GM12892 (cell line): ENCODE results near the gene DNAJC11.
"Not testable (repeated sequence)": the region's sequence is repeated elsewhere in the genome, so short reads cannot be mapped to it uniquely, and the experiment has no call there.

Experiments
- DNase-seq: peaks from one replicate; pipeline ENCODE4 v3.0.0; 2011; ENCODE audit not compliant: insufficient read length
- FAIRE-seq: peaks from 2 replicates; lab custom pipeline; 2011; peaks lifted over from hg19 to GRCh38; lab: Jason Lieb, UNC
- POLR2A ChIP-seq: IDR thresholded peaks from 2 replicates; pipeline ENCODE4 v1.6.1; 2011; ENCODE audit warnings: low read depth, low read length, control low read depth
- POLR2AphosphoS5 ChIP-seq: IDR thresholded peaks from 2 replicates; pipeline ENCODE4 v1.6.1; 2011; ENCODE audit warnings: low read depth, low read length, control low read depth
- TAF1 ChIP-seq: IDR thresholded peaks from 2 replicates; pipeline ENCODE4 v1.6.1; 2011; ENCODE audit warnings: low read depth, mild to moderate bottlenecking, control low read depth, low read length, borderline replicate concordance

Gene DNAJC11

DNA sequence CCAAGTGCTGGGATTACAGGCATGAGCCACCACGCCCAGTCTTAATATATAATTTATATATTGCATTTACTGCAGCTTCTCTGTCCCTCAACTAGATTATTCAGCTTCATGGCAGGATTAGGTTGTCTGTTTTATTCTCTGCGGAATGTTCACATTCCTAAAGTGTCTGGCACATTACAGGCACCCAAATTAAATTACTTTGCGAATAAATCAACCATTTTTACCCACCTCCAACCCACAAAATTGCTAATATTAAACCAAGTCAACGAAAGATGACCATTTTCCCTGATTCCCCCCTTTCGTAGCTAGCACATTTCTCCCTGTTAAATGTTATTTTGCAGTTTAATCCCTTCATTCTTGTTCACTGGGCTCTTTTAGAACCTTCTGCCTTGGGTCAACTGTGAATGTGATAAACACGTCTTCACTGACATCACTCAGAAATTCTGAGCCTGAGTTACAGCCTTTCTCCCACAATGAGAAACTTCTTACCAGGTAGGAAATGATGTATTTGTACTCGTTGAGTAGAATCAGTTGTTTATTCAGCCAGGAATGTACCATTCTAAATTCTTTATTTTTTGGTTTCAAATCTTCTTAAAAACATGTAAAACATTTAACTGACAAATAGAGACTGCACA is 41.1 kb downstream of the DNAJC11 start:
- TF ChIP-seq POLR2AphosphoS5 (no peak), TAF1 (no peak), POLR2A (no peak)
- DNase-seq (no peak), FAIRE-seq (no peak)

DNA sequence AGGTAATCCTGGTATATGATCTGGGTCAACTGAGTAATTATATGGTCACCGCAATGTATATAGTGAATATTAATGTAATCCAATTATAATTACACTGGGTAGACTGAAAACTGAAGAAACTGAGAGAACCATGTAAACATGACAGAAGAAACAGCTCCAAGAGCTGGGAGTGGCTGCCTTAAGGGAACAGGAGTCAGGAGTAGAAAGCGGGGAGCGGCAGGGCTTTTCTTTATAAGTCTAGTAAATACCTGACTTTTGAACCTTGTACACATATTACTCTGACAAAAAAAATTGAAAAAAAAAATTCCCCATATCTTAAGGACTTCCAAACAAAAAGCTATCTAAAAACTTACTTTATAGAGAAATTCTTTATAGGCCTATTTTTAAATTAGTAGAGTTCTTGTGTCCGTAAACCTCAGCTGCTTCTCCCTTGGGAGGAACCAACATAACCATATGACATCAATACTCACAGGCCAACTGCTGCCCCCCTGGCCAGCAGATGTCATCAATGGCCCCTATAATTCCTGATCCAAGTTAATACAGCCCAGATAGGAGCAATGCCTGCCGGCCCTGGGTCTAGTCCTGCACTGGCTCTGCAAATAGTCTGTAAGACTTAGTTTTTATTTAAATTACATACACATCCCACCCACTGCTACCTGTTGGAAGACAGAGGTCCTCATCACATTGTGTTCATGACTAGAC is 43.1 kb downstream of the DNAJC11 start:
- DNase-seq, result no peak
- FAIRE-seq, result no peak
- TF ChIP-seq POLR2A, result no peak
- TF ChIP-seq TAF1, result no peak
- TF ChIP-seq POLR2AphosphoS5, result no peak

DNA sequence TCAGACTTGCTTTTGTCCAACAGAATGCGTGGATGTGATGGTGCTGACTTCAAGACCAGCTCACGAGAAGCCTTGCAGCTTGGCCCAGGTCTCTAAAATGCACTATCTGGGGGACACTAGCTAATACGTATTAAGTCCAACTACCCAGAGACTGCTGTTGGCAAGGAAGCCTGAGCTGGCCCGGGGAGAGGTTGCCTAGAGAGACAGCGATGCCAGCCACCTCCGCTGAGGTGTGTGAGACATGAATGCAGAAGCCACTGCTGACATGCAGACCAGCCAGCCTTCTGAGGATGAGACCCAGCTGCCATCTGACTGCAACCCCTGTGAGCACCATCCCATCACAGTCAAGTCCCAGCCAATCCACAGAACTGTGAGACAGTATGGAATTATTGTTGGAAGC is 44.5 kb downstream of the DNAJC11 start:
- DNase-seq, result no peak
- FAIRE-seq, result no peak
- TF ChIP-seq TAF1 (no peak), POLR2A (no peak), POLR2AphosphoS5 (no peak)

DNA sequence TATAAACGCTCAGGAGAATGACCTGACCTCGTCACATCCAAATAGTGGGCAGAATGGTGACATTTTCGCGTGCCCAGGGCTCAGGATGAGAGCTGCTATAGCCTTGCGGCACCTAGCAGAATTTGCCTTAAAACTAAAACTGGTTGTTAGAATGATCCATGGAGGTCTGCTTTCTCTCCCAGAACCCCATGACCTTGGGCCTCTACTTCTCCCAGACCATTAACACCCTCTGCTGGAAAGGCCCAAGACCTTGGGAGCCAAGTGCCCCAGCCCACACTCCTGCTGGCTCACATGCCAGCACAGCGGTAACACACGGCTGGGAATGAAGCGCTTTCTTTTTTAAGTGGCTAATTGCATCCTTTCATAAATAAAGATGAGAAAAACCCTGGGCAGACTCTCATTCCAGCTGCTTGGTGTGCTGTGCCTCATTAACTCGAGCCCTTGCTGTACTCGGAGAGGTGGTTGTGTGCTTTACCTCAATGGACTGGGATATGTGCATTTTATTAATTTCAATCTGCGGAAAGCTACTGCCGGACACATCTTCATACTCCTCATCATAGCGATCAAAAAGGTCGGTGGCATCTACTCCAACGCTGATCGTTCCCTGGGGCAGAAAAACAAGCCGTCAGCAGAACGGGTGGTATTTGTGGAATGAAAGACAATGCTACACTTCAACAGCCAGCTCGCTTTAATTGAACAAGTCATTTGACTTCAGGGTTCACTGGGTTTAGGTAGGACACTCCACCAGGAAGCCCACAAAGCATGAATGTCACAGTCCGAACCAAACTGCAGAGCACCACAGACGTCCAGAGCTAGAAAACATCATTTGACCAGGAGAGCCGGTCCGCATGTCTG is 48.0 kb downstream of the DNAJC11 start:
- FAIRE-seq, result no peak
- TF ChIP-seq TAF1 (no peak), POLR2AphosphoS5 (no peak), POLR2A (no peak)

DNA sequence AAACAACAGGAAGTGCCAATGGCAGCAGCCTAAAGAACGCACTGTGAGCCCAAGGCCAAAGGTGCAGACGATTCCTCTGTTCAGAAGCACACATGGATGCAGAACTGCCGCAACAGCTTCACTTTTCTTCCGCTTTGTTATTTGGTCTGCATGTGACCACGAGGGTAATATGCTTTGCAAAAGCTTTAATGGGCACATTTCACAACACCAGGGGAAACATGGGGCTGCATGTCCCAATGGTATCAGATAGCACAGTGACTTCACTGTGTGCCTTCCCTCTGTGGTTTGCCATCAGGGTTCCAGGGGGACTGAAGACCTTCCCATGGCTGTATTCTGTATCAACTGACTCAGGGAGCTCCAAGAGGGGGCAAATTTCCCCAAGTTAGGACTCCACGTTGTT is 48.6 kb downstream of the DNAJC11 start:
- TF ChIP-seq POLR2A (no peak), TAF1 (no peak), POLR2AphosphoS5 (no peak)
- DNase-seq (no peak), FAIRE-seq (no peak)

More for the DNA sequence above, 48.0 kb downstream of the DNAJC11 start:
- DNase-seq, result no peak

DNA sequence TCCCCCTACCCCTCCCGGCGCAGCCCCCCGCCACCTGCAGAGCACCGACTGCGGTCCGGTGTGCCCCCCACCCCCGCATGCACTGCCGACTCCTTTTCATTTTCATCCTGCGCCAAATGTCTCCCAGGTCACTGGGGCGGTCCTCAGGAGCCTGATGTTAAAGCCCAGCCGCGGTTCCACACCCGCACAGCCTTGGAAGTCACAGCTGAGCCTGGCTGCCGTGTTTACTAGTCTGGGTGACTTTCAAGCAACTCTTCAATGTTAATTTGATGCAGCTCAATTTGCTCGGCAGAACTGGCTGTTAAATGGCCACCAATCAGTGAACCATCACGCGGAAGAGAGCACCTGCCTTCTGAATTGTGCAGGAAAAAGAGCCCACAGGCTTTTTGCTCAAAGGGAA is 49.7 kb downstream of the DNAJC11 start:
- DNase-seq (no peak), FAIRE-seq (no peak)
- TF ChIP-seq POLR2A (no peak), POLR2AphosphoS5 (no peak), TAF1 (no peak)

DNA sequence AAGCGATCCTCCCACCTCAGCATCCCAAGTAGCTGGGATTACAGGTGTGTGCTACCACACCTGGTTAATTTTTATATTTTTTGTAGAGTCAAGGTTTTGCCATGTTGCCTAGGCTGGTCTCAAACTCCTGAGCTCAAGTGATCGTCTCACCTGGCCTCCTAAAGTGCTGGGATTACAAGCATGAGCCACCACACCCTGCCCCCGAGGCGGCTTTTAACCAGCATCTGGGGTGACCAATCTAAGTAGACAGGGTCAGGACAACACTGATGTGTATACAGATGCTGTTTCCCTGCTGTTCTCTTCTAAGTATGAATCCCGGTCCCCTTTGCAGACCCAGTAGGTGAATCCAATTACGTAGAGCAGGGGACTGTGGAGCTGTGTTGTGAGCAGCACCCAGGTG is 53.1 kb downstream of the DNAJC11 start:
- TF ChIP-seq POLR2A (no peak), POLR2AphosphoS5 (no peak), TAF1 (no peak)
- no peak for DNase-seq
- no peak for FAIRE-seq

DNA sequence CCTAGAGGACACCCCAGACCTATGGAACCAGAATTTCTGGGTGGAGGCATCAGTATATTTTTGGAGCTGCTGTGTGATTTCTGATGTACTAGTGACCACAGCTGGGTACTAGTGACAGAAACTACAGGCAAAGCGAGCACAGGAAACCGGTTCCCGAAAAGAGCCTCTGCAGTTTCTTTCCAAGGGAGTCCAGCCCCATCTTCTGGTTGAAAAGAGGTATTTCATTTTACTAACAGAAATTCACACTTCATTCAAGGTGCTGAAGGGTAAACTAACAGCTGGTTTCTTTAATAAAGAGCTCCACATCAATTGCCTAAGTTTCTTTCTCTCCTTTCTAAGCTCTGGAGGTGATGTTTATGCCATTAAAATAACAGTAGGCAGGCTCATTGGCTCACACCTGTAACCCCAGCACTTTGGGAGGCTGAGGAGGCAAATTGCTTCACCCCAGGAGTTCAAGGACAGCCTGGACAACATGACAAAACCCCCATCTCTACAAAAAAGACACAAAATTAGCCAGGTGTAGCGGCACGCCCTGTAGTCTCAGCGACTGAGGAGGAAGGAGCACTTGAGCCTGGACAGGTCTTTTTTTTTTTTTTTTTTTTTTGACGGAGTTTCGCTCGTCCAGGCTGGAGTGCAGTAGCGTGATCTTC is 55.0 kb downstream of the DNAJC11 start:
- DNase-seq (no peak), FAIRE-seq (peak; percentile 61)

DNA sequence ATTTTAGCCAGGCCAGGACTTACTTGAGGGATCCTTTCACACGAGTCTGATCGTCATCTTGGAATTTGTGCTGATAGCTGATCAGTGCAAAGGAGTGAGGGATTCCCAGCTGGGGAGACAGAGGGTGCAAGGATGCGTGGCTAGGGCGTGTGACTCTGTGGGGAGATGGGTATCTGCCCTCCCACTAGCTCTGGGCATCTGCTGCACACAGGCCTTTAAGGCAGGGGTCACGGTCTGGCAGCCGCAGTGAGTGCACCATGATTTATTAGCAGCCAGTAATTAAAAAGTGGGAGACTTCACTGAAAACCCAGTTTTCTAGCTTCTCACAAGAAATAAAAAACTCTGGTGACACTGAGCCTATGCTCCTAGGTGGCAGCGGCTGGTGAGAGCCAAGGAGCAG is 56.6 kb downstream of the DNAJC11 start:
- FAIRE-seq (no peak), DNase-seq (no peak)
- TF ChIP-seq TAF1 (no peak), POLR2AphosphoS5 (no peak), POLR2A (no peak)

More for the DNA sequence above, 55.0 kb downstream of the DNAJC11 start:
- TF ChIP-seq POLR2AphosphoS5, result no peak
- TF ChIP-seq TAF1, result no peak
- no peak for TF ChIP-seq POLR2A

DNA sequence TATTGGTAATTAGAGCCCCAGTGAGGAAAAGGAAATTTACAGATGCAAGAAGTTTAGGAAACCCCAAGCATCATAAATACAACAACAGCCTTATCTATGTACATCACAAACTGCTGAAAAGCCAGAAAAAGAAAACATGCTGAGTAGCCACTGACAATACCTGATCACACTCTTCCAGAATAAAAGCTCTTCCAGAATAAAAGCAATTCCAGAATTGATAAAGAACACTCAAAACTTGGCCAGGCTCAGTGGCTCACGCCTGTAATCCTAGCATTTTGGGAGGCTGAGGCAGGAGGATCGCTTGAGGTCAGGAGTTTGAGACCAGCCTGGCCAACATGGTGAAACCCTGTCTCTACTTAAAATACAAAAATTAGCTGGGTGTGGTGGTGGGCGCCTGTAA is 60.7 kb downstream of the DNAJC11 start:
- not testable (repeated sequence) for FAIRE-seq

DNA sequence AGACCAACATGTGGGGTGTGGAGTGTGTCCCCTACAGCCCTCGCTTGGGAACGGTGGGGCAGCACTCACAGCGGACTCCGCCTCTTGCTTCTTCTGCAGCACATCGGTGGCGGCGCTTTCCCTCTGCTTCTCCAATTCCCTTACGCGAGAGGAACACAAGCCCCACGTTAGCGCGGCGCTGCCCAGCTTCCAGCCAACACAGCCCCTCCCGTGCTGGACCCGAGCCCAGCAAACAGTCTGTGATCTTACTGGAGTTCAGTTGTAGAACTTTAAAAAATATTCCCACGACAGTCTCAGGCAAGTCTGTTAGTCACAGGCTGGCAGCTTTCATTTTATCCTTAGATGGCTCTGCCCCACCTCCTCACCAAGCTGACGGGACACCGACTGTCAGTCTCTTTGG is 63.4 kb downstream of the DNAJC11 start:
- TF ChIP-seq POLR2AphosphoS5, result no peak
- TF ChIP-seq POLR2A, result no peak
- TF ChIP-seq TAF1, result no peak
- FAIRE-seq, result no peak
- DNase-seq, result no peak

More for the DNA sequence above, 60.7 kb downstream of the DNAJC11 start:
- not testable (repeated sequence) for DNase-seq
